HUES64 (cell line): ENCODE data around the gene CEP112.

Source experiments
- H3K27ac ChIP-seq: 2 replicates; pipeline ENCODE4 v1.7.0; 2013; ENCODE audit warnings: low read depth, low read length, inconsistent platforms
- H3K27me3 ChIP-seq: 2 replicates; pipeline ENCODE4 v1.6.1; 2013; ENCODE audit warnings: mild to moderate bottlenecking, low read length; ENCODE audit not compliant: insufficient read depth
- H3K36me3 ChIP-seq: 2 replicates; pipeline ENCODE4 v1.6.1; 2013; ENCODE audit warnings: mild to moderate bottlenecking, low read length; ENCODE audit not compliant: insufficient read depth
- H3K4me1 ChIP-seq: 2 replicates; pipeline ENCODE4 v1.6.1; 2013; ENCODE audit warnings: mild to moderate bottlenecking, low read length, moderate library complexity; ENCODE audit not compliant: insufficient read depth
- H3K4me3 ChIP-seq: 2 replicates; pipeline ENCODE4 v1.5.1; 2013; ENCODE audit warnings: mild to moderate bottlenecking, low read length, moderate library complexity
- H3K9ac ChIP-seq: 2 replicates; pipeline ENCODE4 v1.6.1; 2013; ENCODE audit warnings: mild to moderate bottlenecking, low read depth, low read length
- H3K9me3 ChIP-seq: 2 replicates; pipeline ENCODE4 v1.6.1; 2013; ENCODE audit warnings: low read depth, low read length; ENCODE audit not compliant: insufficient read depth
- WGBS: fragments of 150-250, 120-280 bp; methylation state at CpG from one replicate; pipeline ENCODE4 v1.1.7; 2013; ENCODE audit warnings: missing lambda C conversion rate; 5-methylcytosine and 5-hydroxymethylcytosine counted together

Gene CEP112

DNA sequence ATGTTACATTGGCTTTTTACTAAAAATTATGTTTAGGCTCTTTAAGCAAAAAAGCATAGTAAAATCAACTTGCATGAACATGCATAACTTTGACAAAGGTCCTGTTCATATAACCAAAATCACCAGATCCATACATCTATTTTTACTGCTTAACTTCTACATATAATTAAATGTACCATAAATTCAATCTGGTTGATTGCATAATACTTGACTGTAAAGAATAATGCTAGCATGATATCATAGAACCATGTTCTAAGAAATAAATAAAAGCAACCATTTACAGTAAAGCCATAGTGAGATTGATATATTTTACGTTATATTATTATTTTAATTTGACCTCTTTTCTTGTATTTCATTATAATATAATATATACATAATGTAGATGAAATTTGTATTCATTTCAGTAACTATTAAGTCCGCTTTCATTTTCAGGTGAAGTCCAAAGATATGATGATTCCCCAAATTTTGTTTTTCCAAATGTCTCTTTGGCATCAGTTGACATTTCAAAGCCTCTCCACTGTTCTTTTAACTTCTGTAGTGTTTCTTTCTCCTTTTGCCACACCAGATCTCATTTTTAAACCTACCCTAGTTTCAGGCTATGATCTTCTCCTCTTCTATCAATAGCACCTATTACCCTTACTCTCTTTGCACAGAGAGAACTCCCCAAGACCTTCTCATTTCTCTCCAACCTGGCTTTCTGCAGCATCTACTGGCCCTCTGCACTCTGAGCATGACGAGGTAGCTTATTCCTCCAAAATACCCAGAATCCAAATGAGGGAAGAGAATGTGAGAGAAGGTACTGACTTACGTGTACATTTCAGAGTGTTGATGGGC is 35.5 kb upstream of the CEP112 start:
- no peak overlapping the region for H3K27ac ChIP-seq
- WGBS, result 95% methylated on average over 2 of the region's 4 CpGs
- H3K4me3 ChIP-seq, result no peak overlapping the region
- no peak overlapping the region for H3K9ac ChIP-seq
- no peaks in the 10 kb centered on the region for H3K36me3 ChIP-seq
- no peaks in the 10 kb centered on the region for H3K9me3 ChIP-seq
- no peaks in the 10 kb centered on the region for H3K27me3 ChIP-seq
- H3K4me1 ChIP-seq, result no peaks in the 10 kb centered on the region

DNA sequence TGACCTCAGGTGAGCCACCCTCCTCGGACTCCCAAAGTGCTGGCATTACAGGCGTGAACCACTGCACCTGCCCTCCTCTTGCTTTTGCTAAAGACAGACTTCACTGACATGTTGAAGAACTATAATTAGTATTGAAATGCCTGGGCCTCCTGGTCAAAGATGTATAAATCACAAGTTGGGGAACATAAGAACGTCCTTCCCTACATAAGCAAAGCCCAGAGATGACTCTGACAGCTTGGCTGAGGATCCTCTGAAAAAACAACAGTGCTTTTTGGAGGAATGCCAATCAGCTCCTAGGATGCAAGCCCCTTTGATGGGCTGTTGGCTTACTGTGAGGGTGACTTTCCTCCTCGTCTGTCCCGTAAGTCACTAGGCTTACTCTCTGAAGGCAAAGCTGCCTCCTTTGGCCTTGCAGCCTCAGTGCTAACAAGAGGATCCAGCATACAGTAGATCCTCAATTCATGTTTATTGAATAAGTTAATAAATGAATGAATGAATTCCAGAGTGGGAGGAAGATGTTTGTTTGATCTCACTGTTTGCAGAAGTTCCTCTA is 30.9 kb upstream of the CEP112 start:
- no peaks in the 10 kb centered on the region for H3K9me3 ChIP-seq
- H3K9ac ChIP-seq, result no peak overlapping the region
- no peaks in the 10 kb centered on the region for H3K27me3 ChIP-seq
- no peak overlapping the region for H3K4me3 ChIP-seq
- H3K4me1 ChIP-seq, result no peaks in the 10 kb centered on the region
- no peaks in the 10 kb centered on the region for H3K36me3 ChIP-seq
- WGBS, result 90% methylated on average over 5 of the region's 5 CpGs
- no peak overlapping the region for H3K27ac ChIP-seq

DNA sequence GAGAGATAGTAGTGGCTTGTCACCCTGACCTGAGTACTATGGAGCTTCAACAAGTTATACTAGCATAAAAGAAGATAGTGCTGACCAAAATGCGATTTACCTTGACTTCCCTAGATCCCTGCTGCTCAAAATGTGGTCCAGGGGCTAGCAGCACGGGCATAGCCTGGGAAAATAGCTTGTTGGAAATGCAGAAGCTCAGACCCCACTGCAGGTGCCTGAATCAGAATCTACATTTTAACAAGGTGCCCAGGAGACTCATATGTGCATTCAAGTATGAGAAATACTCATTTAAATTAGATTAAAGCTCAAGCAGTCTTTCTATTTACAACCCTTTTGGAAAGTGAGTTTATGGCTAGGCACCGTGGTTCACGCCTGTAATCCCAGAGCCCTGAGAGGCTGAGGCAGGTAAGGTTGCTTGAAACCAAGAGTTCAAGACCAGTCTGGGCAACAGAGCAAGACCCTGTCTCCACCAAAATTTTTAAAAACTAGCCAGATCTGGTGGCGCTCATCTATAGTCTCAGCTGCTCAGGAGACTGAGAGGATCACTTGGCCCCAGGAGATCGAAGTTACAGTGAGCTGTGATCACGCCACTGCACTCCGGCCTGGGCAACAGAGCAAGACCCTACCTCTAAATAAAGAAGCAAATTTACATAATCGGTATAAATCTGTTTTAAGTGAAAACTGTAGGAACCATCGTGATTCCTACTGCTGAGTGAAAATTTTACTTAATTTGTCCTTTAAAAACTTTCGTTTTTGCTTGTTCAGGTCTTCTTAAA is 30.0 kb upstream of the CEP112 start:
- no peaks in the 10 kb centered on the region for H3K36me3 ChIP-seq
- no peaks in the 10 kb centered on the region for H3K27me3 ChIP-seq
- 82% methylated on average over 11 of the region's 11 CpGs for WGBS
- no peak overlapping the region for H3K27ac ChIP-seq
- no peaks in the 10 kb centered on the region for H3K4me1 ChIP-seq
- H3K9ac ChIP-seq, result no peak overlapping the region
- no peaks in the 10 kb centered on the region for H3K9me3 ChIP-seq
- H3K4me3 ChIP-seq, result no peak overlapping the region

DNA sequence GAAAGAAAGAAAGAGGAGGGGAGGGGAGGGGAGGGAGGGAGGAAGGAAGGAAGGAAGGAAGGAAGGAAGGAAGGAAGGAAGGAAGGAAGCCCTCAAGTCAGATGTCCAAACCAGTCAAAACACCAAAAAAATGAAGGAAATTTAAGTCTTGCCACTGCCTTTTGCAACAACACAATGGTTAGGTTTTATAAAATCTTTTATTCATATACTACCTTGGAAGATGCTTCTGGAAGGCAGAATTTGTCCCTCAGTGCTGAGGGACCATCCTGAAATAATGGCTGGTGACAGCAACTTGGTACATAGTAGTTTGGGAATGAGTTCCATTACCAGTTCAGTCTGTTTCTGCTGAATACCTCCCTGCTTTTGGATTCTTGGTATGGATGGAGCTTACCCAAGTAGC is 29.4 kb upstream of the CEP112 start:
- Histone ChIP-seq H3K27ac (no peak overlapping the region), H3K9ac (no peak overlapping the region), H3K27me3 (no peaks in the 10 kb centered on the region), H3K36me3 (no peaks in the 10 kb centered on the region), H3K4me3 (no peak overlapping the region), H3K9me3 (no peaks in the 10 kb centered on the region), H3K4me1 (no peaks in the 10 kb centered on the region)

DNA sequence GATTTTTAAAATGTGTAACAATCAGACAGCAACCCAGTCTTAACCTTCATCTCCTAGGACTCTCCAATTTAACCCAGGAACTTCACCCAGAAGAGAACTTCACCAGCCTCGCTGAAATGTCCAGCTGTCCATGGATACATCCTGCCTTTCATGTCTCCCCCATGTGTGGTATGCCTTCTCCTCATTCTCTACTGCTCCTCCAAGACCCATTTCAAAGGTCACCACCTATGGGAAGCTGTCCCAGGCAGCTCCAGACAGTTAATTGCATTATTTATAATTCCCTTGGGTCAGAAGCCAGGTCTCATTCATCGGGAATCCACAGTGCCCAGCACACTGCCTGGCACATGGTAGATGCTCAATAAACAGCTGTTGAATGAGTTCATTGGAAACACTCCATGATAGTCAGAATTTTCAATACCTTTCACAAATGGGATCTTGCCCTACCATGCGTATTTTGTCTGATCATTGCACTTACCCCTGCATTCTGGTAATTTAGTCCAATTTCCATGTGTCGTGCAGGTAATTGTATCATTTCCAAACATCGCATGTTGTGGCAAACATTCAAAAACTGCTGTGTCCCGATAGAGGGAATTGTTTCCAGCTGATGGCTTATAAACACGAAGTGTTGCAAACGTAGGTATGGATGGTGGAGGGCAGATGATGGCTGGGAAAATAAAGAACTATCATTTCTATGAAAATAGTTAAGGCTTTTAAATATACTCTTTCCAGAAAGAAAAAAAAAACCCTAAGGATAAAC is 28.3 kb upstream of the CEP112 start:
- H3K9me3 ChIP-seq, result no peaks in the 10 kb centered on the region
- no peak overlapping the region for H3K27ac ChIP-seq
- H3K27me3 ChIP-seq, result no peaks in the 10 kb centered on the region
- no peak overlapping the region for H3K9ac ChIP-seq
- H3K4me1 ChIP-seq, result no peaks in the 10 kb centered on the region
- no peaks in the 10 kb centered on the region for H3K36me3 ChIP-seq
- H3K4me3 ChIP-seq, result no peak overlapping the region
- 95% methylated on average over 8 of the region's 8 CpGs for WGBS

DNA sequence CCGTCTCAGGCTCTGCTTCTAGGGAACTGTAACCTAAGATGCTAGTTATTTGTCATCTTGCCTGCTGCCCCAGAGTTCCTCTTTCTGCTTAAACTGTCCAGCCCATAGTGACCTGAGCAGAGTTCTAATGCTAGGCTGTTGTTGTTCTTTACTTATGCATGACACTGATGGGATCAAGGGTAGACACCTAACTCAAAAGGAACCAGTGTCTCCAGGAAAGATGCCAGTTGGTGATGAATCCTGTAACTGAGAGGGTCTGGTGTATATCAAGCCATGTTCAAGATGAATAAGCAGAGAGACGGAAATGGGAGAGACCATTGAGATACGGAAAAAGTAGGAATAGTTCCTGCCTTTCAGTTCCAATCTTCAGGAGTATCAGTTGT is 23.6 kb upstream of the CEP112 start:
- Histone ChIP-seq H3K4me3 (no peak overlapping the region), H3K9me3 (no peaks in the 10 kb centered on the region), H3K27me3 (no peaks in the 10 kb centered on the region), H3K27ac (no peak overlapping the region), H3K36me3 (no peaks in the 10 kb centered on the region), H3K4me1 (no peaks in the 10 kb centered on the region), H3K9ac (no peak overlapping the region)
- WGBS, result 96% methylated on average over 3 of the region's 3 CpGs

DNA sequence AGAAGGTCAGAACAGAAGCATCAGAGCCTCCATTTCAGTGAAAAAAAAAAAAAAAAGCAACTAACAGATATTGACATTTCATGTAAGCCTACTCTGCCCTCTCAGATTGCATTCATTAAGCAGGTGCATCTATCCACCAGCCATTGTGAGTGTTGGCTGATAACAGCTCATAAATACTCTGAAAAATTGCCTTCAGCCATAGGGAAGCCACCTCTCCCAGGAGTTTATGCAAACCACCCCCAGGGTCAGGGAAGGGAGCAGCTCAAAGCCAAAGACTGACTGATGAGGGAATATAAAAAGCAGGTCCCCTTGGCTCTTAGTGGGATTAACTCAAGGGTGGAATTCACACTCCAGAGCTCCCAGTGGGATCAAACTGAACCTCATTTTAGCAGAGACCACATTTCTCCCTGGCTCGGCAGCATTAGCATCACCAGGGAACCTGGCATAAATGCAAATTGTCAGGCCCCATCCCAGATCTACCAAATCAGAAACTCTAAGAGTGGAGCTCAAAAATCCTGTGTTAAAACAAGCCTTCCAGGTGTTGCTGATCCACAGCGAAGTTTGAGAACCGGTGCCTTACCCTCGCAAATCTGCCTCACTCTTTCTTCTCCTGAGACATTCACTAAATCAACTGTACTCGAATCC is 23.1 kb upstream of the CEP112 start:
- Histone ChIP-seq H3K4me3 (no peak overlapping the region), H3K4me1 (no peaks in the 10 kb centered on the region)
- 90% methylated on average over 5 of the region's 5 CpGs for WGBS

DNA sequence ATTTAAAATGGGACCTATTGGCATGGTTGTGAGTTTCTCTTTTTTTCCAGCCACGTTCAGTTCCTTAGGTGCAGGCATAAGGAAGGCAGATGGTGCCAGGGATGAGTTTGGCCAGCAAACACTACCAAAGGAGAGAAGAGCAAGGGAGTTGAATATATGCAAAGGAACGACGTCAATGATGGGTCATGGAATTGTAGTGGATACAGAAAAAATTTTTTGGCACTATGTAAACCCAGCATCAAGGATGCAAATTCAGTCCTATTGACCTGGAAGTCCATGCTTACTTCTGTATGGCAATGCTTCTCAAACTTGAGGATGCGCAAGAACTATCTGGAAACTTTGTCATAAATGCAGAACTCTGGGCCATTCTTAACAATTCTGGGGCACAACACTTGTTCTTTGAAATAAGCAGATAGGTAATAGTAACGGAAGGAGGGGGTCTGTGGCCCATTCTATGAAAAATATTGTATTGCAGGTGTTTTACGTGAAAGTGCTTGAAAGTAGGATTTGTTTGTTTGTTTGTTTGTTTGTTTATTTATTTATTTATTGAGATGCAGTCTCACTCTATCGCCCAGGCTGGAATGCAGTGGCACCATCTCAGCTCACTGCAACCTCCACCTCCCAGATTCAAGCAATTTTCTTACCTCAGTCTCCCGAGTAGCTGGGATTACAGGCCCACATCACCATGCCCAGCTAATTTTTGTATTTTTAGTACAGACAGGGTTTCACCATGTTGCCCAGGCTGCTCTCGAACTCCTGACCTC is 19.3 kb upstream of the CEP112 start:
- H3K4me3 ChIP-seq, result no peak overlapping the region
- no peaks in the 10 kb centered on the region for H3K36me3 ChIP-seq
- H3K27ac ChIP-seq, result no peak overlapping the region
- peaks cover 3% of the 10 kb centered on the region; the same call in 1 of the 2 replicates for H3K9me3 ChIP-seq
- peaks cover 8% of the 10 kb centered on the region; the same call in 1 of the 2 replicates for H3K4me1 ChIP-seq
- no peaks in the 10 kb centered on the region for H3K27me3 ChIP-seq
- 94% methylated on average over 9 of the region's 9 CpGs for WGBS
- H3K9ac ChIP-seq, result no peak overlapping the region

More for the DNA sequence above, 23.1 kb upstream of the CEP112 start:
- Histone ChIP-seq H3K9ac (no peak overlapping the region), H3K36me3 (no peaks in the 10 kb centered on the region), H3K27me3 (no peaks in the 10 kb centered on the region), H3K9me3 (no peaks in the 10 kb centered on the region), H3K27ac (no peak overlapping the region)

DNA sequence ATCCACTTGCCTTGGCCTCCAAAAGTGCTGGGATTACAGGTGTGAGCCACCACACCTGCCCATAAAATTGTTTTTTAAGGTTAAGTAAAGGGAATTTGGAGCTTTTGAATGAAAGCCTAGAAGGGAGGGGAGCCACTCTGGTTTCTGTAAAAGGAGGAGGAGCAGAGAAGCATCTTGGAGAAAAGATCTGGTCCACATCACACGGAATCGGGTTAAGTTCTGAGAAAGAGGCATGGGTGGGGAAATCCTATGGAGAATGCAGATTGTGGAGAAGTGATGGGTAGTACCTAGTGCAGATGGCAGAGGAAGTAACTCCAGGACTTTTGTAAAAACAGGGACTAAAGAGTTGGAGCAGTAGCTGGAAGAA is 18.3 kb upstream of the CEP112 start:
- Histone ChIP-seq H3K27ac (no peak overlapping the region), H3K4me3 (no peak overlapping the region), H3K36me3 (no peaks in the 10 kb centered on the region), H3K9me3 (peaks cover 3% of the 10 kb centered on the region; the same call in 1 of the 2 replicates), H3K27me3 (no peaks in the 10 kb centered on the region), H3K4me1 (peaks cover 8% of the 10 kb centered on the region; the same call in 1 of the 2 replicates), H3K9ac (no peak overlapping the region)
- WGBS, result 93% methylated on average over 2 of the region's 2 CpGs

DNA sequence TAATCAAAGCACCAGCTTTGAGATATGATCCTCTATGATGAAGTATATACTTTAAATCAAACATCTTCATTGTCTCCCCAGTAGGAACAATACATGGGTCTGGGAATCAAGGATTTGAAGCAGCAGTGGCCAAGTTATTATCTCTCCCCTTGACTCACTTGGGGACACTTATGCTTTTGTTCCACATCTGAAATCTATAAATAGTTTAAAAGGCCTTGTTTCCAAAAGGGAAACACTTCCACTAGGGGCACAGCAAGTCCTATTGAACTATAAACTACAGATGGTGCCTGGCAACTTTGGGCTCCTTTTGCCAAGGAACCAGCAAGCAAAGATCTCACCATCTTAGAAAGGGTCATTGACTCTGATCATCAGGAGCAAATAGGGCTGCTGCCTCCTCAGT is 16.0 kb upstream of the CEP112 start:
- no peaks in the 10 kb centered on the region for H3K36me3 ChIP-seq
- no peak overlapping the region for H3K9ac ChIP-seq
- H3K4me1 ChIP-seq, result peaks cover 8% of the 10 kb centered on the region; the same call in 1 of the 2 replicates
- no peaks in the 10 kb centered on the region for H3K27me3 ChIP-seq
- no peak overlapping the region for H3K27ac ChIP-seq
- no peak overlapping the region for H3K4me3 ChIP-seq
- peaks cover 3% of the 10 kb centered on the region; the same call in 1 of the 2 replicates for H3K9me3 ChIP-seq
